ENCODE measurements around the gene FUT1.

The FUT1 gene

DNA sequence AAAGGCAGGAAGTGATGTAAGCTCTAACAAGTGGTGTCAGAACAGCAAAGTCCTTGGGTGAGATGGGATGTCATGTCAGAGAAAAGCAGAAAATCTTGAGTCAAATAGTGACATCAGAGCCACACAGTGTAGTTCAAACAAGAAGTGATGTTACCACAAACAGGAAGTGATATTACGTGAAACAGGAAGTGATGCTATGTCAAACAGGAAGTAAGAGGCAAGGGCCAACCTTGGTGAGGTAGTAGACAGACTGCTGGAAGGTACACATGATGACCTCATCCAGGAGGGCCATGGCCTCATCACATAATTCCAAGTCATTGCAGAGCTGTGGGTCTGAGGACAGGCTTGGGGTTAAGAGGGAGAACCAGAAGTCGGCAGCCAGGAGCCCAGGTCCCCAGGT, 25.9 kb downstream of the FUT1 start:
- FAIRE-seq (no peak), DNase-seq (ENCODE audit: insufficient read length, low spot score) (no peak)
- TF ChIP-seq, protein P1, sequence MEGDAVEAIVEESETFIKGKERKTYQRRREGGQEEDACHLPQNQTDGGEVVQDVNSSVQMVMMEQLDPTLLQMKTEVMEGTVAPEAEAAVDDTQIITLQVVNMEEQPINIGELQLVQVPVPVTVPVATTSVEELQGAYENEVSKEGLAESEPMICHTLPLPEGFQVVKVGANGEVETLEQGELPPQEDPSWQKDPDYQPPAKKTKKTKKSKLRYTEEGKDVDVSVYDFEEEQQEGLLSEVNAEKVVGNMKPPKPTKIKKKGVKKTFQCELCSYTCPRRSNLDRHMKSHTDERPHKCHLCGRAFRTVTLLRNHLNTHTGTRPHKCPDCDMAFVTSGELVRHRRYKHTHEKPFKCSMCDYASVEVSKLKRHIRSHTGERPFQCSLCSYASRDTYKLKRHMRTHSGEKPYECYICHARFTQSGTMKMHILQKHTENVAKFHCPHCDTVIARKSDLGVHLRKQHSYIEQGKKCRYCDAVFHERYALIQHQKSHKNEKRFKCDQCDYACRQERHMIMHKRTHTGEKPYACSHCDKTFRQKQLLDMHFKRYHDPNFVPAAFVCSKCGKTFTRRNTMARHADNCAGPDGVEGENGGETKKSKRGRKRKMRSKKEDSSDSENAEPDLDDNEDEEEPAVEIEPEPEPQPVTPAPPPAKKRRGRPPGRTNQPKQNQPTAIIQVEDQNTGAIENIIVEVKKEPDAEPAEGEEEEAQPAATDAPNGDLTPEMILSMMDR (IDR thresholded peaks at IDR 0.05; ENCODE audit: insufficient read depth, missing control alignments): no peak

DNA sequence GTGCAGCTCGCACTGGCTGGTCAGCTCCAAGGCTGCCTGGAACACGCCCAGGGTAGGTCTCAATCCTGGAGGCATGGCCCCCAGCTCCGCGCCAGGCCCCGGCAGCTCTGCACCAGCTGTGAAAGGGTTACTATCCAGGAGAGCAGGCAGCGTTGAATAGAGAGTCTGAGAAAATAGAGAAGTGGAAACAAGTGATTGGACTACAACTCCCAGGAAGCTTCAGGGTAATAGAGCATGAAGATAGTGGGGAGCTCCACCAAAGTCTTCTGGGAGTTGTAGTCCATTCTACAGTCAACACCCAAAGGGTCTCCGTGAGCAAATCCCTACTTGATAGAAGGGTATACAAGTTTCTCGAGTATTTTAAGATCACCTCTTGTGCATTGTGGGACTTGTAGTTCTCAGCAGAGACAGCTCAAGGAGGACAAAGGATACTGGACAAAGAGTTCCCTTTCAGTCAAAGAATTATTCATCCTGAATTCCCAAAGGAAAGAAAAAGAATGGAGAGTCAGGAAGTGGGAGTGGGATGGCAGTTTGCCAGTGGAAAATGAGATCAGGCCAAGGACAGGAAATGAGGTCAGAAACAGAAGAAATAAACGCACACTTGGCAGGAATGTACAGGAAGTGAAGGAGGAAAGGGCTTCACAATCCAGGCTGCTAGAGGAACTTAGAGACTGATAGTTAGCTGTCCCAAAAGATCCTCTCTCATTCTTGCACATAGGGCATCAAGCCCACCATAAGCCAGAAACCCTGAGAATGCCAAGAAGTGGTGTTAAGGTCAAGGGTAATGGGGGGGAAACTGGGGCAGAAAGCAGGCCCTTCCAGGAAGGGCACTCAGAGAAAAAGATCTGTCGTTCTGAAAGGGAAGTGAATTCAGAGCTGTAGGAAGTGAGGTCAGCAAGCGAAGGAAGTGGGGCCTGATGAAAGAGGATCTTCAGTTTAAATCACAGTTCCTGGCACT, 27.4 kb downstream of the FUT1 start:
- TF ChIP-seq, protein P1 (IDR thresholded peaks at IDR 0.05; ENCODE audit: insufficient read depth, missing control alignments): no peak
- FAIRE-seq (no peak), DNase-seq (ENCODE audit: insufficient read length, low spot score) (no peak)

DNA sequence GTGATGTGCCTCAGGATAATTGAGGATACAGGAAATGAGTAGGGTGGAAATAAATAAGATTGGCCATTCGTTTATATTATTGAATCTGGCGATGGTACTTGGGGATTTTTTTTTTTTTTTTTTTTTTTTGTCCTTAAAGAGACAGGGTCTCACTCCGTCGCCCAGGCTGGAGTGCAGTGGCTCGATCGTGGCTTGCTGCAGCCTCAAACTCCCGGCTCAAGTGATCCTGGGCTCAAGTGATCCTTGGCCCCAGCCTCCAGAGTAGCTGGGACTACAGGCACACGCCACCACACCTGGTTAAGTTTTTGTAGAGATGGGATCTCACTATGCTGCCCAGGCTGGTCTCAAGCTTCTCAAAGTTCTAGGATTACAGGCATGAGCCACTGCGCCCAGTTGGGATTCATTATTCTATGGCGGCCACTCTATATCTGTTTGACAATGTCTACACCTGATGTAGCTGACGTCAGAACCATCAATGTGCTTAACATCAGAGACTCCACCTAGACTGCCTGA, 30.2 kb downstream of the FUT1 start:
- no peak for DNase-seq (ENCODE audit: insufficient read length, low spot score)
- no peak for FAIRE-seq
- TF ChIP-seq, protein P1 (IDR thresholded peaks at IDR 0.05; ENCODE audit: insufficient read depth, missing control alignments): no peak

DNA sequence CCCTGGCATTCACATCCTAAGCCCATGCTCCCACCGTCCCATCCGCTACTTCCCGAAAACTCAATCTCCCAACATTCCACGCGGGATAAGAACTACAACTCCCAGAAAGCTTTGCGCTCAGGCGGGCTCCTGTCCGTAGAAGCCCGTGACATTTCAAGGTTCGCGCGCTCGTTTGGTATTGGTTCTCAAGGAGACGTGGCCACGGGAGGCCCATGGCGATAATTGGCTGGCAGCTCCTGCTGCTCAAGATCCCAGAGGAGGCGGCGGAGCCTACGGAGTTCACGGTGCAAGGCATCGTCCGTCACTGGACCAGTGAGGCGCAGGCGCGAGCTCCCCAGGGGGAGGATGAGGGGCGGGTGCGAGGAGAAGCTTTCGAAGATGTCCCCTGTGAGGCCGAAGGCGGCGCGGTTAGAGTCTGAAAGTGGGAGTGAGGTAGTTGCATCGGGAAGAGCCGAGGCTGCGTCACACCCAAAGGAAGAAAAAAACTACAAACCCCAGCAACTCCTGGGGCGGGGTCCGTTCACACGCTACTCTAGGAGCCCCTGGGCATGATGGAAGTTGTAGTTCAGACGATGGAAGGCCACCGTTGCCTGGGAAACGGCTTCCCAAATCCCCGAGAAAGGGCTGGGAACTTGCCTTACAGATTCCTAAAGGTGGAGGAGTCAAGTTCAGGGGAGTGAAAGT, 31.7 kb downstream of the FUT1 start:
- FAIRE-seq (peak; percentile 32), DNase-seq (ENCODE audit: insufficient read length, low spot score) (peak; percentile 98)
- TF ChIP-seq, protein P1 (IDR thresholded peaks at IDR 0.05; ENCODE audit: insufficient read depth, missing control alignments): no peak

DNA sequence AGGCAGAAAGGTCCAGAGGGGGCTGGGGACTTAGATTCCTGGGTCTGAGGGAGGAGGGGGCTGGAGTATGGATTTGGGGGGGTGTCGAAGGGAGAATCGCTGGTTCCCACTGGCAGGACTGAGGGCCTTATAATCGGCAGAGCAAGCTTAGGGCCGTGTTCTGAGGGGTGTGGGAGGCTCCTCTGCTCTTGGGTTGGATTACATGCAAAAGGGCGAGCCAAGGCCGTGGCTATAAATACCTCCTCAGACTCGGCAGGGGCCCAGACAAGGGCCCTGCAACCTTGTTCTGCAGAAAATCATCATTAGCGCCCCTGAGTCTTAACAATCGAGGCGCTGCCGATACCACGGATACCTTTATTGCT, 32.2 kb downstream of the FUT1 start:
- FAIRE-seq (no peak), DNase-seq (ENCODE audit: insufficient read length, low spot score) (no peak)
- TF ChIP-seq, protein P1 (IDR thresholded peaks at IDR 0.05; ENCODE audit: insufficient read depth, missing control alignments): no peak

DNA sequence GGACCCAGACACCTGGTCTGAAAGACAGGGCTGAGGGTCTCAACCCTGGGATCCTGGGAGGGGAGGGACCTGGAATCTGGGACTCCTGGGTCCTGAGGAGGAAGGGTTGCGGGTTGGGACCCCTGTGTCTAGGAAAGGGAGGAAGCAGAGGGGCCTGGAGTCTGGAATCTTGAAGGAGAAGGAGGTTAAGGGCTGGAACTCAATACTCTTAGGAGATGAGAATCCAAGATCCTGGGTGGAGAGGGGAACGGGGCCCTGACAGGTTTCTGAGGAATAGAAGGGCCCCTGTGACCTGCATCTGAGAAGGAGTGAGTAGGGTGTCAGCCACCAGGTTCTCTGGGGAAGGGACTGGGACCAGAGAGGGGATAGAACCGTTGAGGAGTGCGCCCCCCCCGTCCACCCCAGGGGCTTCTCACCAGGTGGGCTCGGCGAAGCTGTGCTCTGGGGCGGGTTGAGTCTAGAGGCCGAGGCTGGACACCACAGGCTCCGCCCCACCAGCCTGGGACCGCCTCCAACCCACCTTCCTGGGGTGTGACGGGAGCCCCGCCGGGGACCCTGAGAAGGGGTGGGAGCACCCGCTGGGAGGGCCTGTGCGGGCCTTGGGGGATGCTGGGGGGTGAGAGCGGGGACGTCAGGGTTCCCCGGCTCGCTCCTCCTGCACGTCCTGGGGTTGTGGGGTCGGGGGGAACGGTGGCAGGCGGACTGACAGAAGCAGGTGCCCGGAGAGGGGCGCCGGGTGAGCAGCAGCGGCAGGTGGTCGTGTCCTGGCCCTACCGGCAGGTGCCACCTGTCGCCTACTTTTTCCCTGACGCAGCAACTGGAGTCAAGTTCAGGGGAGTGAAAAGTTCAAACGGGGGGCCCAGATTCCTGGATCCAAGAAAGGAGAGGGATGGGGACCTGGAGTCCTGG, 32.9 kb downstream of the FUT1 start, which contains the start of gene MAMSTR:
TSS of gene MAMSTR (minus strand) at position 463 of the 909 bp plus-strand sequence. CDS start 694 bp downstream, outside the sequence.
- DNase-seq (ENCODE audit: insufficient read length, low spot score): no peak
- TF ChIP-seq, protein P1 (IDR thresholded peaks at IDR 0.05; ENCODE audit: insufficient read depth, missing control alignments): no peak
- FAIRE-seq: no peak

Data from D721Med (cell line).